ENCODE data around the gene MCHR1. TPM values are rescaled to one million over a fixed set of nuclear protein-coding genes. Genes with fewer than 3 reads are reported as not detected.

The MCHR1 gene
- total and polyA plus RNA-seq, 2 experiments from 2014 or later: 0.91 to 2.4 TPM

- TF ChIP-seq ZNF462 (CRISPR knock-in tag; IDR thresholded peaks at IDR 0.05) (no peak), JUNB (IDR thresholded peaks at IDR 0.05; ENCODE audit: unreplicated experiment) (no peak), EZH2phosphoT487 (IDR thresholded peaks at IDR 0.05; ENCODE audit: unreplicated experiment) (no peak), CREB1 (CRISPR knock-in tag; IDR thresholded peaks at IDR 0.05; ENCODE audit: low read depth) (no peak), ETS1 (IDR thresholded peaks at IDR 0.05) (no peak), ZNF331 (CRISPR knock-in tag; IDR thresholded peaks at IDR 0.05; ENCODE audit: low read depth) (no peak), POLR2AphosphoS5 (IDR thresholded peaks at IDR 0.05; ENCODE audit: low read depth) (no peak), STAT1 (IDR thresholded peaks at IDR 0.05; ENCODE audit: unreplicated experiment) (no peak), NANOG (IDR thresholded peaks at IDR 0.05; ENCODE audit: borderline replicate concordance) (no peak)
Measured at GRCh38 chr22:40668611-40669411, 10.5 kb upstream of the MCHR1 start (continued).

Data from GM23338 (cell line).